GM12874 (cell line): Measurements from ENCODE around the gene CFAP46.

Experiments
- TF ChIP-seq, protein P1 (sequence below): IDR thresholded peaks from 2 replicates; pipeline ENCODE4 v1.5.1; 2011; ENCODE audit warnings: low read depth, mild to moderate bottlenecking, control low read depth, low read length, moderate library complexity; ENCODE audit not compliant: insufficient read depth

Gene CFAP46

DNA sequence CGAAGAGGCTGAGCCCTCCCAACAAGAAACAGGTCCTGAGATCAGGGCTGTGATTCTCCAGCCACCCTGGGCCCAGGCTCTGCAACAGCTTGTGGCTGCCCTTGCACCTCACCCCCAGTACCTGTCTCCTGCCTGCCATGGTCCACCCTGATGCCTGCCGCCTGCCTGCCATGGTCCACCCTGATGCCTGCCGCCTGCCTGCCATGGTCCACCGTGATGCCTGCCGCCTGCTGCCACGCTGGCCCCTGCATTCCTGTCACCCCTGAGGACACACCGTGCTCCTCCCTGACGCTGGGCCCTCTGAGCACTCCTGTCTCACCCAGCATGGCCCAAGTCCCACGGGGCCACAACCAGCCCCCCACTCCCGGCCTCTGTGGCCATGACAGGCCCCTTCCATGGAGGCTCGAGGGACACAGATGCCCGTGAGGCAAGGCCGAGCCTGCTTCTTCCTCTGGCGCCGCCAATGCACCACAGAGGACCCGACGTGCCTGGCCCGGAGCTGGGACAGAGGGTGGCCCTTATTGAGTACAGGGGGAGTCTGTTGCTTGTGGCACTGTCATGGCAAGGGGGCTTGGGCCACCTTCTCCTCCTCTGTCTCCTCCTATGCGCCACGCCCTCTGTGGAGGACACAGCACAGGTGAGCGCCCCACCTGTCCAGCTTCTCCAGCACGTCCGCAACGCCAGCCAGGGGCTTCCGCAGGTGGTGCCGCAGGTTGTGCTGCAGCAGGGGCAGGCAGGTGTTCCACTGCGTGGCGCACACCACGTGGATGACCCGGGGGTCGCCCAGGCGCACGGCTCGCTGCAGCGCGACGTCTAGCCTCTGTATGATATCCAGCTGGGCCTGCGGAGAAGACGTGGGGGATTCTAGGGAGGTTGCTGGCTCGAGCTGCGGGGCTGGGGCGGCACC is 18.1 kb downstream of the CFAP46 start:
- TF ChIP-seq, protein P1, sequence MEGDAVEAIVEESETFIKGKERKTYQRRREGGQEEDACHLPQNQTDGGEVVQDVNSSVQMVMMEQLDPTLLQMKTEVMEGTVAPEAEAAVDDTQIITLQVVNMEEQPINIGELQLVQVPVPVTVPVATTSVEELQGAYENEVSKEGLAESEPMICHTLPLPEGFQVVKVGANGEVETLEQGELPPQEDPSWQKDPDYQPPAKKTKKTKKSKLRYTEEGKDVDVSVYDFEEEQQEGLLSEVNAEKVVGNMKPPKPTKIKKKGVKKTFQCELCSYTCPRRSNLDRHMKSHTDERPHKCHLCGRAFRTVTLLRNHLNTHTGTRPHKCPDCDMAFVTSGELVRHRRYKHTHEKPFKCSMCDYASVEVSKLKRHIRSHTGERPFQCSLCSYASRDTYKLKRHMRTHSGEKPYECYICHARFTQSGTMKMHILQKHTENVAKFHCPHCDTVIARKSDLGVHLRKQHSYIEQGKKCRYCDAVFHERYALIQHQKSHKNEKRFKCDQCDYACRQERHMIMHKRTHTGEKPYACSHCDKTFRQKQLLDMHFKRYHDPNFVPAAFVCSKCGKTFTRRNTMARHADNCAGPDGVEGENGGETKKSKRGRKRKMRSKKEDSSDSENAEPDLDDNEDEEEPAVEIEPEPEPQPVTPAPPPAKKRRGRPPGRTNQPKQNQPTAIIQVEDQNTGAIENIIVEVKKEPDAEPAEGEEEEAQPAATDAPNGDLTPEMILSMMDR: no peak

DNA sequence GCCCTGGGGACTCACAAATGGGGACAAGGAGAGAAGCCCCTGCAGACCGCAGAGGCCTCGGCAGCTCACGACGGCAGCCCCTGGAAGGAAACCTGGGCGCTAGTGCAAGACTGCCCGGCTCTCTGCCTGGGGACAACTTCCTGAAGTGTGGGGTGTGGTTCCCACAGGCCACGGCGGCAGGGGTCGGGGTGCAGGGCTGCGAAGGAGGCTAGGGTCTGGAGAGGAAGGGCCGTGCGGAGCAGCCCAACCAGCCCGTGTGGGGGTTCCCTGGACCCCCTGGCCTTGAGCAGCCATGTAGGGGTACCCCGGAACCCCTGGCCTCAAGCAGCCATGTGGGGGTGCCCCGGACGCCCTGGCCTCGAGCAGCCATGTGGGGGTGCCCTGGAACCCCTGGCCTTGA is 19.5 kb downstream of the CFAP46 start:
- TF ChIP-seq, protein P1: no peak

DNA sequence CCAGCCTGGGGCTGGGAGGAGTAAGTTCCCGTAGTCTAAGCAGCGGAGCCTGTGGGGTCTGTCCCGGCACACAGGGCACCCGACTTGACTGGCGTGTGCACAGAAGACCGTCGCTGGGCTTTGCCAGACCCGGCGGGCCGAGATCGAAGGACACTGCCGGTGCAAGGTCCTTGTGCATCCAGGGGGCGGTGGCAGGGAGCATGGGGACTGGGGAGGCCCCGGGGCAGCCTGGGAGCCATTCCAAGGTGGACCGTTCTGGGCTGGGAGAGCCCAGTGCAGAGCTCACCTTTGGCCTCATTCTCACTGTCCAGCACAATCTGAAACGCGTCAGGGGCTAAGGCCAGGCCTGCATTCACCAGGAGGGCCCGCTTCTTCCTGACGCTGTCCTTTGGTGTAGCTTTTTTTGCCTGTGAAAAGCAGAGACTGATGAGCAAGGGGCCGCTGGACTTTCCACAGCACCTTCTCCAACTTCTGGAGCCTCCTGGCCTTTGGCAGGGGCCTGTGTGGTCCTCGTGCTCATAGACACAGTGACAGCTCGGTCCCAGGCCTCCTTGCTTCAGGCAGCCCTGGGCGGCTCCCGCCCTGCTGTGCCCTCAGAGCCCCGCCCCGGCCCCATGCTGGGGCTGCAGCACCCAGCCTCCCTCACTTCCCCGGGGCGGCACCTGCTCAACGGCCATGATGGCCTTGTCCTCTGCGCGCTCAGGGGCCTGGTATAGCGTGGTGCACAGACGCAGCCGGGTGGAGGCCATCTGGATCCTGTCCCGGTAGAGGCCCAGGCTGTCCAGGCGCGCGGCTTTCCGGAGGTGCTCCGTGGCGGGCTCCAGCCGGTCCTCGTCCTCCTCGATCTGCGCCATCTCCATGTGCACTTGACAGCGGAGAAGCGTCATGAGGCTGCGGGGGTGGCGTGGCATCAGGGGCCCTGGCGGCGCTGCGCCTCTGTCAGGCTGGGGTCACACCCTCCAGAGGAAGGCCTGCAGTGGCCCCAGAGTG is 20.3 kb downstream of the CFAP46 start:
- TF ChIP-seq, protein P1: no peak

DNA sequence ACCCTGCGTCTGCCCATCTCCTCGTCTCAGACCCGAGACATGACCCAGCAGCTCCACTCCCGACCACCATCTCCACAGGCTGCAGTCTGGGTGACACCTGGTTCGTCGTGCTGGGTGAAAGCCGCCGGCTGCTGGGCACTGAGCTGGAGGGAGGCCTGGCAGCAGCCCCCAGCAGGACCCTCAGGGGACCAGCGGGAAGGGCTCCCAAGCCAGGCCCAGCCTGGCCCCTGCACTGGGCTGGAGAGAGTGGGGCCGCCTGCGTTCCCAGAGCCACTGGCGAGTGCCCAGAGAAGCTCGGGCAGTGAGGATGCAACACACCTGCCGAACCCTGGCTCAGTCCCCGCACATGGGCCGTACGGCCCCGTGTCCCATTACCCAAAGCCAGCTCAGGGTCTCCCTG is 21.3 kb downstream of the CFAP46 start:
- TF ChIP-seq, protein P1: no peak

DNA sequence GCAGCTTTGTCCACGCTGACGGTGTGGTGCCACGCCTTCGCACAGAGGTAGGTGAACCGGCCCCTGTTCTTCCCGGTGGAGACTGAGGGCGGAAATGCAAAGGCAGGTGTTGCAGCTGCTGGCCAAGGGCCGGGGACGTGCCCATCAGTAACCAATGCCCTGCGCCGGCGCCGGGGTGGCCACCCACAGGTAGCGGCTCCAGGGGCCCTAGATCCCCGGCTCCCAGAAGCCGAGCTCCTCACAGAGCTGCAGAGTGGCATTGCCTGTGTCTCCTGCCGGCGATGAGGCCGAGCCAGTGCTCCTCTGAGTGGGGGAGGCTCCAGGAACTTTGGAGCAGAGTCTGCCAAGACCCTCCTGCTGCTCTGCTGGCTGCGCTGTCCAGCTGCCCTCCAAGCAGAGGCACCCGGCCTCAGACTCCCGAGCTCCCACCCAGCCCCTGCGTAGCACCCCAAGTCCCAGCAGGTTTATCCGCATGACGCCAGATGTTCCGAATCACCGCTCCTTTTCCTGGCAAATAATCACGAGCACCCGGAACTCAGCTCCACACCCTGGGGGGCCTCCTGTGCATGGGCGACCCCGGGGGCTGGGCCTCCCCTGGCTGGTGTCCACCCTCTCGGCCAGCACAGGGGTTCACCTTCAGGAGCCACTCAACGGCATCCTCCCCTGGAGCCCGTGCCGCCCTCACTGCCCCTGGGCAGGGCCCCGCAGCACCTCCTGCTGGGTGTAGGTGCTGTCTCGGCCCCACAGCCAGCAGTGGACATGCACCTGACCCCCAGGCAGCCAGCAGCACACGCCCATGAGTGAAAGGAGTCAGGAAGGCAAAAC is 22.1 kb downstream of the CFAP46 start:
- TF ChIP-seq, protein P1: no peak

DNA sequence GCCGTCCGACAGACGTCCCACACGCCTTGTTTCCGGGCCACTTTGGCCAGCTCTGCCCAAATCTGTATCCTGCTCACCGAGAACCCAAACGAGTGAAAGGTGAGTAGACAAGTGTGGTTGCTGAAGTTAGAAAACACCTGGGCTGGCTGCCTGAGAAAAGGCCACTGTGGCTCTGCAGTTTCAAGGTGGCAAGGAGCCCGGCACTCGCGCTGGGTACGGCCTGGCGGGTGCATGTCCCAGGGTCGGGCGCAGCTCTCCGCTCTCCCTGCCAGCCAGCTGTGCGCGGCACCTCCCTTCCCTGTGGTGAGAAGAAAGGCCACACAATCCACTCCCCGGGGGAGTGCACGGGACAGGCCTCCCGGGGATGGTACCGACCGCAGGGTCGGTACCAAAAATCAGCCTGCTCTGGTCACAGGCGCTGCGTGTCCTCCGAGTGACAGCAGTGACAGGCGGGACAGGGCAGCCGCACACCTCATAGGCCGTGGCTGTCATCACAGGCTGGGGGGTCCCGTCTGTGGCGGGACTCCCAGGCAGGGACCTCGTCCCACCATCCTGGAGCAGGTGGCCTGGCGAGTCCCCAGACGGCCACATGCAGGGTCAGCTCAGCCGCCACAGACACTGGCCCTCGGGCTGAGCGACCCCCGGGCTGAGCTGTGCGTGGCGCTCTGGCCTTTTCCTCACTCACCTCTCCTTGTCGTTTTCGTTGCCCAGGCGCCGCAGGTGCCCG is 22.8 kb downstream of the CFAP46 start:
- TF ChIP-seq, protein P1: no peak
